Measurements from ENCODE around the gene RACGAP1.

DNA sequence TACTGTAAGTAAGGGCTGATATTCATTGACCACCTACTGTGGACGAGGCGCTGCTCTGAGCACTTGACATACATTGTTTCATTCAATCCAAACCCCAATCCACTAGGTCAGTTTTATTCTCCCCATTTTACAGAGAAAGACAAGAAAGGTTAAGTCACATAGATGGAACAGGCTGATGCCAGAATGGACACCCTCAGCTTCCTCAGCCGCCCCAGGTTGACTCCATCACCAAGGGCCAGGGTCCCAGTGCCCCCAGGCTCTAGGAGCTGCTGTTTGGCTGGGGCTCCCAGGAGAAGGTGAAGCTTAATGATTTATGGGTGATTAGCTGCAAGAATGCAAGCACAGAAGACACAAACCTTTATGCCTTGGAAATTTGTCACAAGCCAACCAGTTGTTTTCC is 75.4 kb downstream of the RACGAP1 start:
- TF ChIP-seq POLR2AphosphoS5 (IDR thresholded peaks at IDR 0.05; ENCODE audit: low read depth, low read length) (no peak), FOXP2 (optimal IDR thresholded peaks at IDR 0.05; ENCODE audit: borderline replicate concordance, extremely low read depth, extremely low read length, insufficient read depth) (no peak)
- TF ChIP-seq, protein P1, sequence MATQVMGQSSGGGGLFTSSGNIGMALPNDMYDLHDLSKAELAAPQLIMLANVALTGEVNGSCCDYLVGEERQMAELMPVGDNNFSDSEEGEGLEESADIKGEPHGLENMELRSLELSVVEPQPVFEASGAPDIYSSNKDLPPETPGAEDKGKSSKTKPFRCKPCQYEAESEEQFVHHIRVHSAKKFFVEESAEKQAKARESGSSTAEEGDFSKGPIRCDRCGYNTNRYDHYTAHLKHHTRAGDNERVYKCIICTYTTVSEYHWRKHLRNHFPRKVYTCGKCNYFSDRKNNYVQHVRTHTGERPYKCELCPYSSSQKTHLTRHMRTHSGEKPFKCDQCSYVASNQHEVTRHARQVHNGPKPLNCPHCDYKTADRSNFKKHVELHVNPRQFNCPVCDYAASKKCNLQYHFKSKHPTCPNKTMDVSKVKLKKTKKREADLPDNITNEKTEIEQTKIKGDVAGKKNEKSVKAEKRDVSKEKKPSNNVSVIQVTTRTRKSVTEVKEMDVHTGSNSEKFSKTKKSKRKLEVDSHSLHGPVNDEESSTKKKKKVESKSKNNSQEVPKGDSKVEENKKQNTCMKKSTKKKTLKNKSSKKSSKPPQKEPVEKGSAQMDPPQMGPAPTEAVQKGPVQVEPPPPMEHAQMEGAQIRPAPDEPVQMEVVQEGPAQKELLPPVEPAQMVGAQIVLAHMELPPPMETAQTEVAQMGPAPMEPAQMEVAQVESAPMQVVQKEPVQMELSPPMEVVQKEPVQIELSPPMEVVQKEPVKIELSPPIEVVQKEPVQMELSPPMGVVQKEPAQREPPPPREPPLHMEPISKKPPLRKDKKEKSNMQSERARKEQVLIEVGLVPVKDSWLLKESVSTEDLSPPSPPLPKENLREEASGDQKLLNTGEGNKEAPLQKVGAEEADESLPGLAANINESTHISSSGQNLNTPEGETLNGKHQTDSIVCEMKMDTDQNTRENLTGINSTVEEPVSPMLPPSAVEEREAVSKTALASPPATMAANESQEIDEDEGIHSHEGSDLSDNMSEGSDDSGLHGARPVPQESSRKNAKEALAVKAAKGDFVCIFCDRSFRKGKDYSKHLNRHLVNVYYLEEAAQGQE (IDR thresholded peaks at IDR 0.05; ENCODE audit: insufficient read depth in 1 of 2, low read depth in 2 of 2, low read length in 2 of 2) = no peak

Measured in PFSK-1 (cell line).